PC-3 (cell line): ENCODE data around the gene PCNX3. TPM values are rescaled to one million over a fixed set of nuclear protein-coding genes. Genes with fewer than 3 reads are reported as not detected.

ENCODE experiments used
- ATAC-seq: fragments of 200-7000 bp; cut with Tn5 transposase; 2 replicates; pipeline ENCODE4 v1.9.1; 2020; ENCODE audit warnings: mild to moderate bottlenecking, moderate library complexity
- BruUV-seq: library from RNA; stranded (reverse); fragments of 400-500 nt; replicated peaks from 2 replicates; lab custom pipeline; 2021; lab: Mats Ljungman, UMichigan
- CTCF ChIA-PET: fragments of 300-600 bp; sonication (Branson Sonifier 250); formaldehyde crosslinking; loops from one replicate; lab custom pipeline; 2022; ENCODE audit warnings: antibody characterized with exemption; lab: Charles Lee
- POLR2A ChIA-PET: fragments of 300-600 bp; sonication (Branson Sonifier 250); formaldehyde crosslinking; loops from one replicate; lab custom pipeline; 2022; ENCODE audit warnings: antibody characterized with exemption; ENCODE audit not compliant: unreplicated experiment; lab: Charles Lee
- DNase-seq: peaks from one replicate; pipeline ENCODE4 v3.0.0-alpha.2; 2015
- H2AFZ ChIP-seq: fragments of 300-600 bp; sonication (generic); 2 replicates; pipeline ENCODE4 v1.6.0; 2016; ENCODE audit warnings: antibody characterized with exemption, low read length
- H3F3A ChIP-seq: fragments of 300-600 bp; sonication (generic); one replicate; pipeline ENCODE4 v1.6.0; 2017; ENCODE audit warnings: antibody characterized with exemption, low read length, control low read depth, mild to moderate bottlenecking; ENCODE audit not compliant: unreplicated experiment
- H3K27ac ChIP-seq: fragments of 300-600 bp; sonication (generic); 2 replicates; pipeline ENCODE4 v1.5.1; 2016; ENCODE audit warnings: mild to moderate bottlenecking, low read length
- H3K27me3 ChIP-seq: fragments of 300-600 bp; sonication (generic); 2 replicates; pipeline ENCODE4 v1.6.1; 2016; ENCODE audit warnings: low read length, mixed read lengths
- H3K36me3 ChIP-seq: fragments of 300-600 bp; sonication (generic); 2 replicates; pipeline ENCODE4 v1.6.1; 2016; ENCODE audit warnings: low read depth, mixed run types, low read length, mixed read lengths
- H3K4me1 ChIP-seq: fragments of 300-600 bp; sonication (generic); 2 replicates; pipeline ENCODE4 v1.5.1; 2016; ENCODE audit warnings: low read length; ENCODE audit not compliant: insufficient read depth
- H3K4me2 ChIP-seq: fragments of 300-600 bp; sonication (generic); 2 replicates; pipeline ENCODE4 v1.6.0; 2016; ENCODE audit warnings: low read length
- H3K4me3 ChIP-seq: fragments of 300-600 bp; sonication (generic); 2 replicates; pipeline ENCODE4 v1.5.1; 2016; ENCODE audit warnings: mild to moderate bottlenecking, low read length, mixed read lengths
- H3K79me2 ChIP-seq: fragments of 300-600 bp; sonication (generic); 2 replicates; pipeline ENCODE4 v1.6.1; 2017; ENCODE audit warnings: low read length, mixed read lengths
- H3K9ac ChIP-seq: fragments of 300-600 bp; sonication (generic); 2 replicates; pipeline ENCODE4 v1.6.0; 2016; ENCODE audit warnings: mild to moderate bottlenecking, low read length
- H3K9me2 ChIP-seq: fragments of 300-600 bp; sonication (generic); replicated peaks from 2 replicates; pipeline ENCODE4 v1.6.1; 2016; ENCODE audit warnings: mixed run types, low read length, mixed read lengths
- H3K9me3 ChIP-seq: fragments of 300-600 bp; sonication (generic); 2 replicates; pipeline ENCODE4 v1.6.1; 2016; ENCODE audit warnings: low read length, mixed read lengths
- H4K20me1 ChIP-seq: fragments of 300-600 bp; sonication (generic); 2 replicates; pipeline ENCODE4 v1.6.1; 2016; ENCODE audit warnings: low read length, mixed read lengths
- EZH2 ChIP-seq: fragments of 300-600 bp; sonication (generic); IDR thresholded peaks from one replicate; pipeline ENCODE4 v1.6.1; 2017; ENCODE audit warnings: antibody characterized with exemption, mild to moderate bottlenecking, low read length; ENCODE audit not compliant: unreplicated experiment
- EZH2phosphoT487 ChIP-seq: fragments of 300-600 bp; sonication (generic); IDR thresholded peaks from 2 replicates; pipeline ENCODE4 v1.6.1; 2018; ENCODE audit warnings: mild to moderate bottlenecking, antibody characterized with exemption, low read length, borderline replicate concordance
- intact Hi-C: fragments of 100-400 bp; cut with micrococcal nuclease; formaldehyde crosslinking; loops from 2 replicates; pipeline ENCODE4 v1.9.0; 2023
- total RNA-seq: library from RNA; depleted of rRNA; stranded (reverse); fragments of >200 nt; gene quantifications from 2 replicates; pipeline ENCODE4 v1.2.3, GENCODE V29; 2014
- TF ChIP-seq, protein P1 (sequence below): fragments of 300-600 bp; sonication (generic); conservative IDR thresholded peaks from 2 replicates; pipeline ENCODE4 v1.5.1; 2017; ENCODE audit warnings: antibody characterized with exemption, low read depth, mild to moderate bottlenecking, low read length

The PCNX3 gene
- total RNA-seq, 1 experiment from 2014 or later: 53.6 TPM

DNA sequence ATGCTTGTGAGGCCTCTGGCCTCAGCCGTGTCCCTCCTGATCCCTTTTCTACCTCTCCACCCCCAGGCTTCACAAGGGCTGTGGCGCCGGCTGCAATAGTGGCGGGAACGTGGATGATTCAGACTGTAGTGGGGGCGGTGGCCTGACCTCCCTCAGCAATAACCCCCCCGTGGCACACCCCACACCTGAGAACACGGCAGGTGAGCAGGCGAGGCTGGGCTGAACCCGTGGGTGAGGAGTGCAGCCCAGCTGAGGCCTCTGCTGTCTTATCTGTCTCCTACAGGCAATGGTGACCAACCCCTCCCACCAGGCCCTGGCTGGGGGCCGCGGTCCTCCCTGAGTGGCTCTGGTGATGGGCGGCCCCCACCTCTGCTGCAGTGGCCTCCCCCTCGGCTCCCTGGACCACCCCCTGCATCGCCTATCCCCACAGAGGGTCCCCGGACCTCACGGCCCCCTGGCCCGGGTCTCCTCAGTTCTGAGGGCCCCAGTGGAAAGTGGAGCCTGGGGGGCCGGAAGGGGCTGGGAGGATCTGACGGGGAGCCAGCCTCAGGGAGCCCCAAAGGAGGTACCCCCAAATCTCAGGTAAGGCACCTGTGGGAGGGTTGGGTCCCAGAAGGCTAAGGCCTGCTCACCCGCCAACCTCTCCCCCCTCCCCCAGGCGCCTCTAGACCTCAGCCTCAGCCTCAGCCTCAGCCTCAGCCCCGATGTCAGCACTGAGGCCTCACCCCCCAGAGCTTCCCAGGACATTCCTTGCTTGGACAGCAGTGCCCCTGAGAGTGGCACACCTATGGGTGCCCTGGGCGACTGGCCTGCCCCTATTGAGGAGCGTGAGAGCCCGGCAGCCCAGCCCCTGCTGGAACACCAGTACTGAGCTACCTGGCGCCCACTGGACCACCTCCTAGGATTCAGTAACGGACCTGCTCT lies 20.8 kb downstream of the PCNX3 start:
- Histone ChIP-seq H3K9me2 (no peaks in the 10 kb centered on the region), H3K9ac (no peak overlapping the region), H3K4me3 (no peak overlapping the region), H3K27me3 (no peaks in the 10 kb centered on the region), H3K4me1 (peaks cover 7% of the 10 kb centered on the region), H3K36me3 (peaks cover 33% of the 10 kb centered on the region), H3K79me2 (no peaks in the 10 kb centered on the region), H2AFZ (no peak overlapping the region), H4K20me1 (no peaks in the 10 kb centered on the region), H3K27ac (no peak overlapping the region), H3F3A (peaks cover 7% of the 10 kb centered on the region), H3K4me2 (no peak overlapping the region), H3K9me3 (no peaks in the 10 kb centered on the region)
- ChIA-PET POLR2A (no interaction called here), CTCF (no interaction called here)
- intact Hi-C loops: no loop called here
- DNase-seq (no peak), ATAC-seq (no peak)
- TF ChIP-seq EZH2phosphoT487 (no peak), EZH2 (no peak)
- TF ChIP-seq, protein P1, sequence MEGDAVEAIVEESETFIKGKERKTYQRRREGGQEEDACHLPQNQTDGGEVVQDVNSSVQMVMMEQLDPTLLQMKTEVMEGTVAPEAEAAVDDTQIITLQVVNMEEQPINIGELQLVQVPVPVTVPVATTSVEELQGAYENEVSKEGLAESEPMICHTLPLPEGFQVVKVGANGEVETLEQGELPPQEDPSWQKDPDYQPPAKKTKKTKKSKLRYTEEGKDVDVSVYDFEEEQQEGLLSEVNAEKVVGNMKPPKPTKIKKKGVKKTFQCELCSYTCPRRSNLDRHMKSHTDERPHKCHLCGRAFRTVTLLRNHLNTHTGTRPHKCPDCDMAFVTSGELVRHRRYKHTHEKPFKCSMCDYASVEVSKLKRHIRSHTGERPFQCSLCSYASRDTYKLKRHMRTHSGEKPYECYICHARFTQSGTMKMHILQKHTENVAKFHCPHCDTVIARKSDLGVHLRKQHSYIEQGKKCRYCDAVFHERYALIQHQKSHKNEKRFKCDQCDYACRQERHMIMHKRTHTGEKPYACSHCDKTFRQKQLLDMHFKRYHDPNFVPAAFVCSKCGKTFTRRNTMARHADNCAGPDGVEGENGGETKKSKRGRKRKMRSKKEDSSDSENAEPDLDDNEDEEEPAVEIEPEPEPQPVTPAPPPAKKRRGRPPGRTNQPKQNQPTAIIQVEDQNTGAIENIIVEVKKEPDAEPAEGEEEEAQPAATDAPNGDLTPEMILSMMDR: no peak
- BruUV-seq: TSS peak; percentile 4

GRCh38 chr11:65637032-65637557 lies 21.5 kb downstream of the PCNX3 start:
- CTCF ChIA-PET: no interaction called here
- Histone ChIP-seq H3K79me2 (no peaks in the 10 kb centered on the region), H2AFZ (no peak overlapping the region), H3F3A (peaks cover 7% of the 10 kb centered on the region), H3K27me3 (no peaks in the 10 kb centered on the region), H3K4me3 (no peak overlapping the region), H3K27ac (no peak overlapping the region), H3K4me2 (peak overlapping the region; percentile 93; the same call in 1 of the 2 replicates), H4K20me1 (no peaks in the 10 kb centered on the region), H3K4me1 (peaks cover 7% of the 10 kb centered on the region), H3K9me3 (no peaks in the 10 kb centered on the region), H3K36me3 (peaks cover 33% of the 10 kb centered on the region), H3K9ac (no peak overlapping the region), H3K9me2 (no peaks in the 10 kb centered on the region)
- no TSS peak for BruUV-seq
- POLR2A ChIA-PET: no interaction called here
- TF ChIP-seq EZH2phosphoT487 (no peak), EZH2 (no peak)
- TF ChIP-seq, protein P1: no peak
- no peak for ATAC-seq
- no peak for DNase-seq
- intact Hi-C loops: no loop called here
